HG03064 (cell line): ENCODE measurements around the gene COL20A1.
"Not testable (repeated sequence)": the region's sequence is repeated elsewhere in the genome, so short reads cannot be mapped to it uniquely, and the experiment has no call there.

Experiments used
- ATAC-seq: cut with Tn5 transposase; IDR thresholded peaks from one replicate; pipeline ENCODE4 v1.9.1; 2021; ENCODE audit warnings: low read depth; ENCODE audit not compliant: unreplicated experiment

The COL20A1 gene

GRCh38 chr20:63329331-63330083 is 36.5 kb downstream of the COL20A1 start:
- no peak for ATAC-seq

DNA sequence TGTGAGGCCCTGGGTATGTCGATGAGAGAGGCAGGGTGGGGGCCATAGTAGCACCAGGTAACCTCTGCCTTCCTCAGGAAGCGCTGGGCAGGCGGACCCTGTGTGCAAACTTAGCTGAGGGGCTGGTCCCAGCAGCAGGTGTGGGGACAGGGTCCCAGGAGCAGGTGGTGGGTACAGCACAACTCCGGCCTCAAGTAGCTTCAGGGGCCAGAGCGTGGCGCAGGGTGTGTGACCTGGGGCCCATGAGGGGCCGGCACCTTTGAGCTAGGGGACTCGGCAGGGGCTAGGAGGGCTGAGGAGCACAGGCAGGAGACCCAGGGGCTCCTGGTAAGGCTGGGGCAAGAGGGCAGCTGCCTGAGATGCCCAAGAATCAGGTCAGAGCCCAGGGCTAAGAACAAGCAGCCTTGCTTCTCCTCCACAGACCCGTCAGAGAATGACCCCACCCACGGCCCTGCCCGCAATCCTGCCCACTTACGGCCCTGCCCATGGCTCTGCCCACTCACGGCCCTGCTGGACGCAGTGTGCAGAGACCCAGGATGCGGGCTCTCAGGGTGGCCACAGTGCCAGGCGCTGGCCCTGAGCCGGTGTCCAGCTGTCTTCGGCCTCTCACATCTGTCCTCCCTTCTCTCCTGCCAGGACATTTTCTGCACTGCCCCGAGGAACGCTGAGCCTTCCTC is 37.2 kb downstream of the COL20A1 start:
- ATAC-seq, result no peak

DNA sequence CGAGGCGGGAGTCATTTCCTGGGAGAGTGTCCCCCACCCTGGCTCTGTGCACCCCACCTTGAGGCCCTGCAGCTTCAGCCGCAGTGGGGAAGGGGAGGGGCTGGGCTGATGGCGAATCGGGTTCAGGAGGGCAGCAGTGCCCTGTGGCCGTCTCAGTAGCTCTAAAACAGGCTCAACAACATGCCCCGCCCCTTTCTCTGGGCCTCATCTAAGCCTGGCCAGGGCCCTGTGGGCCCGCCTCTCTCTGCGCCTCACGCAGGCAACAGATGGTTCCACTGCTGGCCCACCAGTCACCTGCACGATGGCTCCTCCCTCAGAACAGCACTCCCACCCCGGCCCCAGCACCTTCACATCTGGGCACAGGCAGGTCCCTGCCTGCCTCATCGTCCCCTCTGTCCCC is 38.0 kb downstream of the COL20A1 start:
- ATAC-seq, result no peak

- no peak for ATAC-seq
Measured at GRCh38 chr20:63331741-63332400, 38.9 kb downstream of the COL20A1 start.

- no peak for ATAC-seq
Measured at GRCh38 chr20:63332488-63333240, 39.7 kb downstream of the COL20A1 start.

DNA sequence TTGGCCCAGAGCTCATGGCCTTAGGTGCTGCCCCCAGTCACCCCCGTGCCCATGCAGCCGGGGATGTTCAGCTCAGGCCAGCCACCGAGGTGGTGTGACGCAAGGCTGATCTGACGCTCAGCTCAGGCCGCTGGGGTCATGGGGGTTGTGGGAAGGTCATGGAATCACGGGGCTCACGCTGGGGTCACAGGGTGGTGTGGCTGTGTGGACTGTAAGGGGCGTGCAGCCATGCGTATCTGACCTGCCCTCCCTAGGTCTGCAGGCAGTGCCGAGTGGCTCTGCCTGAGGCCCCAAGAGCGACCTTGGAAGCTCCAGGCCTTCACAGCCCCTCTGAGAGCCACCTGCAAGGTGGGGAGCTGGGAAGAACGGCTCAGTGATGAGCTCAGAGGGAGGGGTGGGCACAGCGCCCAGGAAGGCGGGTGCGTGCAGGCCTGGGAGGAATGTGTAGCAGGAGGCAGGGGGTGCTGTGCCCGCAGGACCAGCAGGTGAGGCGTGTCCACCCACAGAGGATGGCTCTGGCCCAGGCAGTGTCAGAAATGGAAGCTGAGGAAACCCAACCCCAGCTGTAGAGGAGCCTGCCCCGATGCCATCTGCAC is 40.4 kb downstream of the COL20A1 start:
- ATAC-seq, result no peak

GRCh38 chr20:63334356-63334755 is 41.4 kb downstream of the COL20A1 start:
- no peak for ATAC-seq

DNA sequence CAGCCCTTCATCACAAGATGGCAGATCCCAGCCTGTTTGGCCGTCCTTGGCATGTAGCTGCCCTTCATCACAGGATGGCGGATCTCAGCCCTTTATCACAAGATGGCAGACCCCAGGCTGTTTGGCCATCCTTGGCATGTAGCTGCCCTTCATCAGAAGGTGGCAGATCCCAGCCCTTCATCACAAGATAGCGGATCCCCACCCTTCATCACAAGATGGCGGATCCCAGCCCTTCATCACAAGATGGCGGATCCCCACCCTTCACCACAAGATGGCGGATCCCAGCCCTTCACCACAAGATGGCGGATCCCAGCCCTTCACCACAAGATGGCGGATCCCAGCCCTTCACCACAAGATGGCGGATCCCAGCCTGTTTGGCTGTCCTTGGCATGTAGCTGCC is 42.1 kb downstream of the COL20A1 start:
- not testable (repeated sequence) for ATAC-seq

DNA sequence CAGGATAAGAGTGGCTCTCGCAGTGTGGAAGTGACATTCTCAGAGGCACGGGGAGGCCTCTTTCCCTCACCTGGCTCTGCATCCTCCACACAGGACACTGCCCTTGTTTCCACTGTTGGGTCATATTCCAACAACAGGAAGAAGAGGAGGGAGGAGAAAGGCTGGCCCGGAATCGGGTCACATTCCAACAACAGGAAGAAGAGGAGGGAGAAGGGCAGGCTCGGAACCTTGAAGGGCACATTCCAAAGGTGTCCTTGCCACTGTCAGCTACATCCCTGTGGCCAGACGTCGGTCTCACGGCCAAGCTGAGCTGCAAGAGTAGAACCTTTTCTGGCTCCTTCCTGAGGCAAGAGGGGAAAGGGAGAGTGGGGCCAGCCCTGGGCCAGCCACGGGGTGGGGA is 42.7 kb downstream of the COL20A1 start:
- no peak for ATAC-seq

DNA sequence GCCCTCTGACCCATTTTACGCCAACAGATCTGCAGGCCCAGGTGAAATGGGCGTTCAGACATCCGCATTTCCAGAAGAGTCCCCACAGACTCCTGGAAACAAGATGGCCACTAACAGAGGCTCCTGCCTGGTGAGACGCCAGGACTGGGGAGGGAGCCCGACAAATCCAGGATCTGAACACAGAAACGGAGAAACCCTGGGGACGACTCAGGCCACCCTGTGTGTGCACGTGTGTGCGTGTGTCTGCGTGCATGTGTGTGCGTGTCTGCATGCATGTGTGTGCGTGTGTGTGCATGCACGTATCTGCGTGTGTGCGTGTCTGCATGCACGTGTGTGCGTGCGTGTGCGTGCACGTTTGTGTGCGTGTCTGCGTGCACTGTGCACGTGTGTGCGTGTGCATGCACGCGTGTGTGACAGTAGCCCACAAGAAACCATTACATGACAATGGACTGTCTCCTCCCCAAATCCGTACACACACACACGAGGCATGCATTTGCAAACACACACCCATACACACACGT is 43.3 kb downstream of the COL20A1 start:
- ATAC-seq, result no peak

GRCh38 chr20:63337786-63338420 is 44.9 kb downstream of the COL20A1 start:
- no peak for ATAC-seq

DNA sequence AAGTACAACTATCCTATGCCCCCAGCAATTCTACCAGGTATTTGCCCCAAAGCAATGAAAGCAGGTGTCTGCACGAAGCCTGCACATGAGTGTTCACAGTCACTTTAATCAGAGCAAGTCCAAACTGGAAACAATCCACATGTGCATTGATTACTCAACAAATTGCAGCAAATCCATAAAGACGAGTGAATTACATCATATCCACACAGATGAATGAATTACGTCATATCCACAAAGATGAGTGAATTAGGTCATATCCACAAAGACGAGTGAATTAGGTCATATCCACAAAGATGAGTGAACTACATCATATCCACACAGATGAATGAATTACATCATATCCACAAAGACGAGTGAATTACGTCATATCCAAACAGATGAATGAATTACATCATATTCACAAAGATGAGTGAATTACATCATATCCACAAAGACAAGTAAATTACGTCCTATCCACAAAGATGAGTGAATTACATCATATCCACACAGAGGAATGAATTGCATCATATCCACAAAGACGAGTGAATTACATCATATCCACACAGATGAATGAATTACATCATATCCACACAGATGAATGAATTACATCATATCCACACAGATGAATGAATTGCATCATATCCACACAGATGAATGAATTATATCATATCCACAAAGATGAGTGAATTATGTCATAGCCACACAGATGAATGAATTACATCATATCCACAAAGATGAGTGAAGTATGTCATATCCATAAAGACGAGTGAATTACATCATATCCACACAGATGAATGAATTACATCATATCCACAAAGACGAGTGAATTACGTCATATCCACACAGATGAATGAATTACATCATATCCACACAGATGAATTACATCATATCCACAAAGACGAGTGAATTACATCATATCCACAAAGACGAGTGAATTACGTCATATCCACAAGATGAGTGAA is 46.4 kb downstream of the COL20A1 start:
- ATAC-seq, result not testable (repeated sequence)

DNA sequence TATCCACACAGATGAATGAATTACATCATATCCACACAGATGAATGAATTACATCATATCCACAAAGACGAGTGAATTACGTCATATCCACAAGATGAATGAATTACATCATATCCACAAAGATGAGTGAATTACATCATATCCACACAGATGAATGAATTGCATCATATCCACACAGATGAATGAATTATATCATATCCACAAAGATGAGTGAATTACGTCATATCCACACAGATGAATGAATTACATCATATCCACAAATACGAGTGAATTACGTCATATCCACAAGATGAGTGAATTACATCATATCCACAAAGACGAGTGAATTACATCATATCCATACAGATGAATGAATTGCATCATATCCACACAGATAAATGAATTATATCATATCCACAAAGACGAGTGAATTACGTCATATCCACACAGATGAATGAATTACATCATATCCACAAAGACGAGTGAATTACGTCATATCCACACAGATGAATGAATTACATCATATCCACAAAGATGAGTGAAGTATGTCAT is 47.2 kb downstream of the COL20A1 start:
- ATAC-seq, result not testable (repeated sequence)

DNA sequence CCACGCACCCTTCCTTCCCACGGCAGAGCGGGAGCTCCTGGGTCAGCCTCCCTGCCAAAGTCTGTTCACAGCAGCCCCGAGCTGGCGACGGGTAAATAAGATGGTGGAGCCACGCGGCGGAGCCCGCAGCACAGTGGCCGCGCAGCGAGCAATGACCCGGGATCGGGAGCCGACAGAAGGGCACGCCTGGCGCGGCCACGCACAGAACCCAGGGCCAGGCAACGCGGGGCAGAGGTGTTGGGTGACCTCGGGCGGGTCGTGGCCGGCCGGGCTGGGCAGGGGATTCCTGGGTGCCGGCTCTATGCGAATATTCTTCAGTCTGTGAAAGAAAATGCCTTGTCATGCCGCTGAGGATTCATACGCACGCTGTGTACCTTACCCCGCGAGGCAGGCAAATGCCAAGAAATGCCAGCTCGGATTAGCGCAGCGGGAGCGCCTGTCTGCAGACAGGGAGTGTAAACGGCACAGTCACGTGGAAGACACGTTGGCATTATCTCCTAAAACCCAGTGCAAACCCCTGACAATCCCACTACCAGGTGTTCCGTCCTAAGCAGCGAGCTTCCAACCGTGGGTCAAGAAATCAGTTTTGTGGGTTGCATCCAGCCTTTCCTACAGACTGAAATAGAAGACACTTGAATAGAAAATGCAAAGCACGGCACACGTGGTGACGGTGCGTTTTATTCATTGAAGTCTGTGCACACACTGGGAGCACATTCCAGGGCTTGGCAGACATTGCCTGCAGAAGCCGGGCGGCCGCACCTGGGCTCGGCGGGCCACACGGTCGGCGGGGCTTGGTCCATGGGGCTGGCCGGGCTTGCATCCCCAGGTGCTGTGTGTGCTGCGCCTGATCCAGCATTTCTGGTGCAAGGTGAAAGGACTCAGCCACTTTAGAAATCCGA is 49.8 kb downstream of the COL20A1 start:
- ATAC-seq, result no peak

- no peak for ATAC-seq
Measured at GRCh38 chr20:63343460-63344445, 50.8 kb downstream of the COL20A1 start.

DNA sequence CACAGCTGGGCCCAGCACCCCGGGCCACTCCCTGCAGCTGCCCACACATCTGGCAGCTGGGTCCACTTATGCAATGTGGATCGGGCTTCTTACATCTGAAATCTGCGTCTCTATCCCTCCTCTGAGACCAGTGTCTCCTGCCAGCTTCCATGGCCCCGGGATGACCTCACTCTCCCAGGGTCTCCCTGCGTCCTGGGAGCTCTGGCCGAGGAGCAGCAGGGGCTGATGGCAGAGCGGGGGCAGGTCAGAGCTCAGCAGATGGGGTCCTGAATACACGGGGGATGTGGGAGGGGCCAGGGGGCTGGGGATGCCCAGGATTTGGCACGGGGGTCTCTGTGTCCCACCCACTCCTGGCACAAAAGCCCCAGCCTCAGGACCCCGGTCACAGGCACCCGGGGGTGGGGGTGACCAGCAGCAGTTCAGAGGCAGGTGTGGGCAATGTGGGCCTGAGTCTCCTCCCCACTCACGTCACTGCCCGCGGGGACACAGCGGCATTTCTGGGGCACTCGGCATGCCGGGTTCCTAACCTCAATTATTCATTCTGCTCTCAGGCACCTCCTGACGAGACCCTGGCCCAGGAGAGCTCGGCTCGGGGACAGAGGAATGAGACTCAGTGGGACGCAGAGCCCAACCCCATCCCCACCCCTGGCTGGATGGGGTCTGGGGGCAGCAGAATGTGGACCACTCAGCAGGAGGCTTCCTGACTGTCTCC is 51.8 kb downstream of the COL20A1 start:
- no peak for ATAC-seq
